SKM-1 treated with dmso at 0.1 percent for 144 hours (cell line): ENCODE measurements around the gene CLEC4D.
A peak's percentile ranks its signal among the peaks of the same experiment; 100 is the strongest.
"Not testable (repeated sequence)": the region's sequence is repeated elsewhere in the genome, so short reads cannot be mapped to it uniquely, and the experiment has no call there.

Source experiments
- DNase-seq: peaks from one replicate; lab custom pipeline; 2025; ENCODE audit not compliant: unreplicated experiment; lab: John Stamatoyannopoulos, UW

The CLEC4D gene

GRCh38 chr12:8513256-8513655 lies at the start of gene CLEC4D:
Gene CLEC4D, plus strand, starts transcription at chr12:8513503. Its CDS starts 230 bp downstream, at chr12:8513733.
- DNase-seq = no peak

- DNase-seq = no peak
These were observed 47.9 kb upstream of the CLEC4D start for GRCh38 chr12:8465301-8465996.

- DNase-seq = no peak
These were observed 47.1 kb upstream of the CLEC4D start for GRCh38 chr12:8466241-8466640.

GRCh38 chr12:8471090-8471489 lies 42.2 kb upstream of the CLEC4D start:
- no peak for DNase-seq

- no peak for DNase-seq
These were observed 37.6 kb upstream of the CLEC4D start for GRCh38 chr12:8475508-8476203.

- no peak for DNase-seq
These were observed 30.7 kb upstream of the CLEC4D start for GRCh38 chr12:8482571-8483061.

- no peak for DNase-seq
These were observed 30.2 kb upstream of the CLEC4D start for GRCh38 chr12:8483079-8483478.

GRCh38 chr12:8491646-8492530 lies 21.4 kb upstream of the CLEC4D start:
- no peak for DNase-seq

- DNase-seq = peak; percentile 59
These were observed 20.2 kb upstream of the CLEC4D start for GRCh38 chr12:8493084-8493483.

- DNase-seq = not testable (repeated sequence)
These were observed 17.6 kb upstream of the CLEC4D start for GRCh38 chr12:8495671-8496070.

- DNase-seq = not testable (repeated sequence)
These were observed 17.2 kb upstream of the CLEC4D start for GRCh38 chr12:8496074-8496473.

- no peak for DNase-seq
These were observed 13.7 kb upstream of the CLEC4D start for GRCh38 chr12:8499616-8500015.

GRCh38 chr12:8501720-8502119 lies 11.6 kb upstream of the CLEC4D start:
- DNase-seq = peak; percentile 8

GRCh38 chr12:8504351-8504750 lies 9.0 kb upstream of the CLEC4D start:
- DNase-seq = no peak

- DNase-seq = no peak
These were observed 5.7 kb upstream of the CLEC4D start for GRCh38 chr12:8507596-8507995.

GRCh38 chr12:8508223-8508622 lies 5.1 kb upstream of the CLEC4D start:
- DNase-seq = no peak

GRCh38 chr12:8508910-8509841 lies 4.1 kb upstream of the CLEC4D start:
- no peak for DNase-seq

GRCh38 chr12:8517971-8518370 lies 4.7 kb downstream of the CLEC4D start:
- no peak for DNase-seq

GRCh38 chr12:8519171-8519570 lies 5.9 kb downstream of the CLEC4D start:
- no peak for DNase-seq
